Natural killer cell (primary cell): Measurements from ENCODE around the gene MIEF2. TPM values are rescaled to one million over a fixed set of nuclear protein-coding genes. Genes with fewer than 3 reads are reported as not detected.

ENCODE experiments used
- ATAC-seq, 3 donors: fragments of 150-1000 bp in 2 of 3; fragments of 200-7000 bp in 1 of 3; cut with Tn5 transposase; 1 replicate in 1 of 3; 2 replicates in 2 of 3; pipeline ENCODE4 v1.10.0; 2021; ENCODE audit warnings: mild to moderate bottlenecking in 2 of 3, moderate library complexity in 2 of 3
- DNase-seq, 2 donors: peaks; one replicate each; pipeline versions ENCODE4 v3.0.0 to v3.0.0-alpha.2; 2013 to 2021; ENCODE audit warnings: mixed read lengths in 1 of 2
- H3K27ac ChIP-seq: one replicate; pipeline ENCODE4 v1.5.1; 2013; ENCODE audit warnings: mild to moderate bottlenecking, low read length
- H3K27me3 ChIP-seq: one replicate; pipeline ENCODE4 v1.6.1; 2013; ENCODE audit warnings: low read length; ENCODE audit not compliant: control insufficient read depth, insufficient read depth
- H3K36me3 ChIP-seq: one replicate; pipeline ENCODE4 v1.6.1; 2013; ENCODE audit warnings: low read length; ENCODE audit not compliant: control insufficient read depth, insufficient read depth
- H3K4me1 ChIP-seq: one replicate; pipeline ENCODE4 v1.6.1; 2013; ENCODE audit warnings: low read length; ENCODE audit not compliant: control insufficient read depth, insufficient read depth
- H3K4me3 ChIP-seq: one replicate; pipeline ENCODE4 v1.5.1; 2013; ENCODE audit warnings: low read length
- H3K9me3 ChIP-seq: one replicate; pipeline ENCODE4 v1.6.1; 2013; ENCODE audit warnings: low read length; ENCODE audit not compliant: control insufficient read depth, insufficient read depth
- H3K27ac Mint-ChIP-seq, 2 donors: one replicate each; pipeline ENCODE4 v1.8.0; 2022; ENCODE audit warnings: mild to moderate bottlenecking in 2 of 2, mixed read lengths in 2 of 2, moderate library complexity in 1 of 2
- H3K27me3 Mint-ChIP-seq, 2 donors: one replicate each; pipeline ENCODE4 v1.8.0; 2022; ENCODE audit warnings: low read depth in 2 of 2, mixed read lengths in 2 of 2
- H3K36me3 Mint-ChIP-seq: one replicate; pipeline ENCODE4 v1.8.0; 2022; ENCODE audit warnings: mixed read lengths
- H3K4me1 Mint-ChIP-seq, 2 donors: one replicate each; pipeline ENCODE4 v1.8.0; 2022; ENCODE audit warnings: mixed read lengths in 2 of 2
- H3K4me3 Mint-ChIP-seq: one replicate; pipeline ENCODE4 v1.8.0; 2022; ENCODE audit warnings: mild to moderate bottlenecking, moderate library complexity, mixed read lengths
- H3K9me3 Mint-ChIP-seq, 2 donors: one replicate each; pipeline ENCODE4 v1.8.0; 2022; ENCODE audit warnings: mixed read lengths in 2 of 2
- WGBS: methylation state at CpG from one replicate; pipeline ENCODE4 v1.1.7; 2013; ENCODE audit warnings: missing lambda C conversion rate; ENCODE audit not compliant: insufficient coverage; 5-methylcytosine and 5-hydroxymethylcytosine counted together
- intact Hi-C: fragments of 100-400 bp; cut with micrococcal nuclease; formaldehyde crosslinking; loops from one replicate; pipeline ENCODE4 v1.14.2; 2022
- total RNA-seq, 4 donors: library from RNA; stranded (reverse); fragments of 120-200 nt in 1 of 4; gene quantifications; one replicate each; pipeline versions ENCODE4 v1.2.3 to v1.2.4, GENCODE V29; 2013 to 2022
- TF ChIP-seq, protein P1 (sequence below): fragments of 200-600 bp; IDR thresholded peaks from one replicate; pipeline ENCODE4 v1.8.0; 2022; ENCODE audit warnings: antibody characterized with exemption

The MIEF2 gene
- total RNA-seq, 3 donors from 2014 or later (not counting 1 experiment from before 2014, with no cell fraction given), result 10.6 to 12.8 (median 11.3) TPM

DNA sequence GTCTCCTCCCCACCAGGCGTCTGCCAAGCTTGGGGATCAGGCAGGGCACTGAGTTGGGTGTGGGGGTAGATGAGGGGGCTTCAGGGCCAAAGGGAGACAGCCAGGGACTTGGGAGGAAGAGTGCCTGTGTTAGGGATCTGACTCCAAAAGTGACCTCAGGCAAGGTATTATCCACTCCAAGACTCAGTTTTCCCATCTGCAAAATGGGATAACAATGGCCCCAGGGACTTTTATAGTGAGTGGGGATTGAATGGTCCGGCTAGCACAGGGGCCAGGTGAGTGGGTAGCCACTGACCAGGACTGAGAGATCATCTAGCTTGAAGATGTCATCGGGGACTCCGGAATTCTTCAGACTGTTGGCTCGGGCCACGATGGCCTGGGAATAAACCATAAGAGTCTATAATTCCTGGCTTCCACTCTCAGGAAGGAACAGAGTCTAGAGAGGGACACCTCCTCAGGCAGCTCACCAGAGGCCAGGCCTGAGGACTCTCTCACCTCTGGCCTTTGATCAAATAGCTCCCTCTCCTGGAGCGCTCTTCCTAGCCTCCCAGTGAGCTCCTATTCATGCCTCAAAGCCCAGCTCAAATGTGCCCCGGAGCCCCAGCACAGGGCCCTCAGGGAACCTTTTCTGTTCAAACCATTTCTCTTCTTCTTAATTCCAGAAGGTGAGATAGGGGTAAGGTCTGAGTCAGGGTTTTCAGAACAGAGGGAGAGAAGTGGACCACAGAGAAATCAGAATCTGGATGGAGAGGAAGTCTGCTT is 5.4 kb upstream of the MIEF2 start:
- Histone ChIP-seq H3K36me3 (peaks cover 53% of the 10 kb centered on the region), H3K4me3 (no peak overlapping the region), H3K27me3 (no peaks in the 10 kb centered on the region), H3K27ac (no peak overlapping the region), H3K4me1 (peaks cover 31% of the 10 kb centered on the region), H3K9me3 (no peaks in the 10 kb centered on the region)
- ATAC-seq (no peak), DNase-seq (no peak)
- H3K4me3 Mint-ChIP-seq, result peak overlapping the region; percentile 17
- H3K36me3 Mint-ChIP-seq, result no peaks in the 10 kb centered on the region
- H3K27me3 Mint-ChIP-seq, result no peaks in the 10 kb centered on the region
- intact Hi-C loops, result loop anchor here (5.0 kb wide), 1 partner anchor 73 kb away; the partner anchor contains the start of gene ALKBH5
- TF ChIP-seq, protein P1, sequence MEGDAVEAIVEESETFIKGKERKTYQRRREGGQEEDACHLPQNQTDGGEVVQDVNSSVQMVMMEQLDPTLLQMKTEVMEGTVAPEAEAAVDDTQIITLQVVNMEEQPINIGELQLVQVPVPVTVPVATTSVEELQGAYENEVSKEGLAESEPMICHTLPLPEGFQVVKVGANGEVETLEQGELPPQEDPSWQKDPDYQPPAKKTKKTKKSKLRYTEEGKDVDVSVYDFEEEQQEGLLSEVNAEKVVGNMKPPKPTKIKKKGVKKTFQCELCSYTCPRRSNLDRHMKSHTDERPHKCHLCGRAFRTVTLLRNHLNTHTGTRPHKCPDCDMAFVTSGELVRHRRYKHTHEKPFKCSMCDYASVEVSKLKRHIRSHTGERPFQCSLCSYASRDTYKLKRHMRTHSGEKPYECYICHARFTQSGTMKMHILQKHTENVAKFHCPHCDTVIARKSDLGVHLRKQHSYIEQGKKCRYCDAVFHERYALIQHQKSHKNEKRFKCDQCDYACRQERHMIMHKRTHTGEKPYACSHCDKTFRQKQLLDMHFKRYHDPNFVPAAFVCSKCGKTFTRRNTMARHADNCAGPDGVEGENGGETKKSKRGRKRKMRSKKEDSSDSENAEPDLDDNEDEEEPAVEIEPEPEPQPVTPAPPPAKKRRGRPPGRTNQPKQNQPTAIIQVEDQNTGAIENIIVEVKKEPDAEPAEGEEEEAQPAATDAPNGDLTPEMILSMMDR, result no peak
- H3K27ac Mint-ChIP-seq, result no peak overlapping the region
- 94% methylated on average over 7 of the region's 8 CpGs for WGBS
- H3K4me1 Mint-ChIP-seq, result peaks cover 15 to 22% of the 10 kb centered on the region in 2 donors
- no peaks in the 10 kb centered on the region for H3K9me3 Mint-ChIP-seq

DNA sequence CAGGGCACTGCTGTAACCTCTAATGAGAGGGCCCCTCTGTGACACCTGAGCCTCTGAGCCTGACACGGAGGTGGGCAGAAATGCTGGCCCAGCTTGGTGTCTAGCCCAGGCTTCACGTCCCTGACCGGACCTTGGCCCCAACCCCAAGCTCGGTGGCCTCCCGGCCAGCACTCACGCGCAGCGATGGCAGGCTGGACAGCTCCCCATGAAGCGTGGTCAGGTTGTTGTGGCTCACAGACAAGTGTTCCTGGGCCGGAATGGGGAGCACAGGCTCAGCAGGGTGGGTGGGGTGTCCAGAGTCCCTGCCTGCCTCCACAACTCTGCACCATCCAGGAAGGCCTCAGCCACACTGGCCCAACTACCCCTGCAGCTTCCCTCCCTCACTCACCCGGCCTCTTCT is 4.1 kb upstream of the MIEF2 start:
- Histone ChIP-seq H3K4me1 (peaks cover 39% of the 10 kb centered on the region), H3K27me3 (no peaks in the 10 kb centered on the region), H3K9me3 (no peaks in the 10 kb centered on the region), H3K36me3 (peaks cover 41% of the 10 kb centered on the region), H3K4me3 (no peak overlapping the region), H3K27ac (no peak overlapping the region)
- no peaks in the 10 kb centered on the region for H3K27me3 Mint-ChIP-seq
- H3K4me3 Mint-ChIP-seq, result no peak overlapping the region
- H3K9me3 Mint-ChIP-seq, result no peaks in the 10 kb centered on the region
- no peaks in the 10 kb centered on the region for H3K36me3 Mint-ChIP-seq
- no peak for DNase-seq
- TF ChIP-seq, protein P1, result no peak
- H3K4me1 Mint-ChIP-seq, result peaks cover 17 to 25% of the 10 kb centered on the region in 2 donors
- ATAC-seq, result no peak
- intact Hi-C loops, result loop anchor here (5.0 kb wide), 1 partner anchor 74 kb away; the partner anchor contains the start of gene ALKBH5
- WGBS, result 96% methylated on average over 11 of the region's 11 CpGs
- H3K27ac Mint-ChIP-seq, result peak overlapping the region in 1 of 2 donors; percentile 96

DNA sequence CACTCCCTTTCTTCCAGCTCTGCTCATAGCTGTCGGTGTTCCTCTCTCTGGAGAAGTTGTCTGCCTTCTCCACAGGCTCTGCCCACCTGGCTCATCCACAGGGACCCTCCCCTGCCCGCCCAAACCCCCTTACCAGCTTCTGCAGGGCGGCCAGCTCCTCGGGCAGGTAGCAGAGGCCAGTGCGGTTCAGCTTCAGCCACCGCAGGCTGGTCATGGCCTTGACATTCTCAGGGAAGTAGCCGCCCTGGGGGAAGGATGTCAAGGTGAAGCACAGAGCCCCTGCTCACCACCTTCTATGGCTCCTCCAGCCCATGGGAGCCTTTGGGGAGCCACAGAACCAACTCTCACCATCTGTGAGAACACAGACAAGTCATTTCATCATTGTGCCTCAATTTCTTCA is 3.7 kb upstream of the MIEF2 start:
- Histone ChIP-seq H3K36me3 (peaks cover 37% of the 10 kb centered on the region), H3K9me3 (no peaks in the 10 kb centered on the region), H3K27me3 (no peaks in the 10 kb centered on the region), H3K4me1 (peaks cover 44% of the 10 kb centered on the region), H3K4me3 (no peak overlapping the region), H3K27ac (no peak overlapping the region)
- intact Hi-C loops, result loop anchor here (5.0 kb wide), 1 partner anchor 74 kb away; the partner anchor contains the start of gene ALKBH5
- Mint-ChIP-seq H3K4me1 (peaks cover 17 to 28% of the 10 kb centered on the region in 2 donors), H3K9me3 (no peaks in the 10 kb centered on the region), H3K27me3 (no peaks in the 10 kb centered on the region), H3K4me3 (peak overlapping the region; percentile 97), H3K27ac (peak overlapping the region; percentile 51 to 96), H3K36me3 (no peaks in the 10 kb centered on the region)
- ATAC-seq (no peak), DNase-seq (no peak)
- TF ChIP-seq, protein P1, result no peak
- WGBS, result 97% methylated on average over 7 of the region's 7 CpGs
